Hepatocyte (in vitro differentiated cells): ENCODE results near the gene CCDC9.

Experiments used
- CTCF ChIP-seq: fragments of 200-600 bp; sonication (generic); IDR thresholded peaks from 2 replicates; pipeline ENCODE4 v1.5.1; 2016; ENCODE audit warnings: antibody characterized with exemption, mild to moderate bottlenecking; ENCODE audit not compliant: poor library complexity
- EZH2 ChIP-seq: fragments of 200-600 bp; sonication (generic); IDR thresholded peaks from 2 replicates; pipeline ENCODE4 v1.6.1; 2016; ENCODE audit warnings: antibody characterized with exemption, mild to moderate bottlenecking, borderline replicate concordance
- EZH2phosphoT487 ChIP-seq: fragments of 200-600 bp; sonication (generic); IDR thresholded peaks from one replicate; pipeline ENCODE4 v1.6.1; 2018; ENCODE audit warnings: antibody characterized with exemption, mild to moderate bottlenecking, low read depth, moderate library complexity; ENCODE audit not compliant: unreplicated experiment, severe bottlenecking

- TF ChIP-seq CTCF: no peak
- no peak for TF ChIP-seq EZH2
- no peak for TF ChIP-seq EZH2phosphoT487
Observed at GRCh38 chr19:47312366-47313006, 56.2 kb downstream of the CCDC9 start.
